ENCODE data around the gene MAN1B1.

Gene MAN1B1

GRCh38 chr9:137083394-137084004, 3.3 kb upstream of the MAN1B1 start:
- Histone ChIP-seq H2BK12ac (ENCODE audit: low read length) (no peak overlapping the region), H3K9ac (ENCODE audit: low read length) (no peak overlapping the region), H4K8ac (ENCODE audit: low read depth, low read length) (no peak overlapping the region), H3K4ac (ENCODE audit: low read depth, low read length) (no peak overlapping the region), H3K4me2 (ENCODE audit: low read length) (no peak overlapping the region), H3K79me2 (ENCODE audit: control insufficient read depth, insufficient read depth, low read length, poor library complexity) (peaks cover 7% of the 10 kb centered on the region), H3K23ac (ENCODE audit: low read length) (no peak overlapping the region), H3K14ac (ENCODE audit: low read length) (no peak overlapping the region), H4K91ac (ENCODE audit: low read depth, low read length) (no peak overlapping the region), H3K27ac (ENCODE audit: low read depth, low read length) (no peak overlapping the region), H2BK5ac (ENCODE audit: low read depth, low read length, poor library complexity) (no peak overlapping the region), H3K4me3 (ENCODE audit: low read depth, low read length) (no peak overlapping the region), H3K79me1 (ENCODE audit: low read length) (peaks cover 12% of the 10 kb centered on the region), H2AFZ (ENCODE audit: insufficient read depth, low read length, poor library complexity) (no peak overlapping the region), H3K4me1 (ENCODE audit: control insufficient read depth in 1 of 2, insufficient read depth in 2 of 2, low read length in 2 of 2) (peaks cover 15% of the 10 kb centered on the region in 2 experiments), H2BK120ac (ENCODE audit: insufficient read depth, low read length, poor library complexity) (no peak overlapping the region), H3K9me3 (ENCODE audit: insufficient read depth, low read depth, low read length) (peaks cover 3% of the 10 kb centered on the region), H3K27me3 (ENCODE audit: insufficient read depth, low read length) (peaks cover 4% of the 10 kb centered on the region), H4K12ac (ENCODE audit: low read depth, low read length) (no peak overlapping the region), H3K18ac (ENCODE audit: low read length) (no peak overlapping the region), H2AK5ac (ENCODE audit: low read length) (no peak overlapping the region), H3K36me3 (ENCODE audit: control insufficient read depth in 1 of 2, insufficient read depth in 2 of 2, low read length in 2 of 2) (peaks cover 0 to 2% of the 10 kb centered on the region in 2 experiments)
- peak; percentile 51 to 55 for DNase-seq
- WGBS (ENCODE audit: extremely low coverage, insufficient coverage, insufficient read length): no CpG with 5 or more reads among the region's 12 CpGs

- Histone ChIP-seq H3K9ac (ENCODE audit: low read length) (no peak overlapping the region), H2BK12ac (ENCODE audit: low read length) (no peak overlapping the region), H3K23ac (ENCODE audit: low read length) (no peak overlapping the region), H2AK5ac (ENCODE audit: low read length) (no peak overlapping the region), H3K4ac (ENCODE audit: low read depth, low read length) (no peak overlapping the region), H2BK5ac (ENCODE audit: low read depth, low read length, poor library complexity) (no peak overlapping the region), H4K8ac (ENCODE audit: low read depth, low read length) (no peak overlapping the region), H3K18ac (ENCODE audit: low read length) (no peak overlapping the region), H4K91ac (ENCODE audit: low read depth, low read length) (no peak overlapping the region), H3K4me3 (ENCODE audit: low read depth, low read length) (no peak overlapping the region), H2AFZ (ENCODE audit: insufficient read depth, low read length, poor library complexity) (no peak overlapping the region), H4K12ac (ENCODE audit: low read depth, low read length) (no peak overlapping the region), H3K36me3 (ENCODE audit: control insufficient read depth in 1 of 2, insufficient read depth in 2 of 2, low read length in 2 of 2) (peaks cover 0 to 2% of the 10 kb centered on the region in 2 experiments), H3K27me3 (ENCODE audit: insufficient read depth, low read length) (no peaks in the 10 kb centered on the region), H3K4me2 (ENCODE audit: low read length) (no peak overlapping the region), H3K4me1 (ENCODE audit: control insufficient read depth in 1 of 2, insufficient read depth in 2 of 2, low read length in 2 of 2) (peaks cover 10 to 12% of the 10 kb centered on the region in 2 experiments), H3K27ac (ENCODE audit: low read depth, low read length) (no peak overlapping the region), H3K9me3 (ENCODE audit: insufficient read depth, low read depth, low read length) (peaks cover 3% of the 10 kb centered on the region), H3K79me1 (ENCODE audit: low read length) (peaks cover 12% of the 10 kb centered on the region), H3K79me2 (ENCODE audit: control insufficient read depth, insufficient read depth, low read length, poor library complexity) (peaks cover 7% of the 10 kb centered on the region), H2BK120ac (ENCODE audit: insufficient read depth, low read length, poor library complexity) (no peak overlapping the region), H3K14ac (ENCODE audit: low read length) (no peak overlapping the region)
- WGBS (ENCODE audit: extremely low coverage, insufficient coverage, insufficient read length): no CpG with 5 or more reads among the region's 9 CpGs
- no peak for DNase-seq
Observed at GRCh38 chr9:137084526-137084925, 2.3 kb upstream of the MAN1B1 start.

DNA sequence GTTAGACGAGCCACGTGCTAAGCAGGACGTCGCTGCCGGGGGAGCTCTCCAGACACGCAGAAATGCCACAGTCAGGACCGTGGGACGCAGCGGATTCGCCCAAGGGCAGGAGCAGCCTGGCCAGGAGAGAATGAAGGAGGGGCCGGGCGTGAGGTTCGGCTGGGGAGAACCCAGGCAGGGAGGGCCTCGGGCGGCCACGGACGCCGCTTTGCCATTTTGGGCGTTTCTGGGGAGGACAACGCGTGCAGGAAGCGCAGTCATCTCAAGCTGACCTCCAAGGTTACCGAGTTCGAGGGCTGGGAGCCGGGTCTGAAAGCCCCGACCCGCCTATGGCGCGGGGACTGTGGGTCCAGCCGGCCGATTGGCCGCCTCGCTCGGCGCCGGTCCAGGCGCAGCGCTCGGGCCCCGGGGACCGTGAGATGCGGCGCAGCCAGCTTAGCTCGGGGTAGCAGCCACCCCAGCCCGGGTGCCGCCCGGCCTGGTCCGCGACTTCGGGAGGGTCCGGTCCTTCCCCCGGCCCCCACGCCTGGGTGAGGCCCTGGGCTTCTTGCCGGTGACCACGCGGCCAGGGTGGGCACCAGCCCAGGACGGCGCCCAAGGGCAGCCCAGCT, 760 bp upstream of the MAN1B1 start:
- Histone ChIP-seq H3K18ac (ENCODE audit: low read length) (peak overlapping the region; percentile 5), H2BK12ac (ENCODE audit: low read length) (no peak overlapping the region), H3K23ac (ENCODE audit: low read length) (no peak overlapping the region), H3K4ac (ENCODE audit: low read depth, low read length) (no peak overlapping the region), H3K4me2 (ENCODE audit: low read length) (peak overlapping the region; percentile 85), H3K36me3 (ENCODE audit: control insufficient read depth in 1 of 2, insufficient read depth in 2 of 2, low read length in 2 of 2) (peaks cover 4 to 8% of the 10 kb centered on the region in 2 experiments), H3K4me3 (ENCODE audit: low read depth, low read length) (peak overlapping the region; percentile 67), H3K9me3 (ENCODE audit: insufficient read depth, low read depth, low read length) (peaks cover 3% of the 10 kb centered on the region), H3K14ac (ENCODE audit: low read length) (peak overlapping the region; percentile 38), H3K79me2 (ENCODE audit: control insufficient read depth, insufficient read depth, low read length, poor library complexity) (peaks cover 7% of the 10 kb centered on the region), H2AFZ (ENCODE audit: insufficient read depth, low read length, poor library complexity) (peak overlapping the region; percentile 68), H3K27ac (ENCODE audit: low read depth, low read length) (peak overlapping the region; percentile 58), H2AK5ac (ENCODE audit: low read length) (no peak overlapping the region), H3K4me1 (ENCODE audit: control insufficient read depth in 1 of 2, insufficient read depth in 2 of 2, low read length in 2 of 2) (peaks cover 10 to 12% of the 10 kb centered on the region in 2 experiments), H3K9ac (ENCODE audit: low read length) (peak overlapping the region; percentile 84), H4K12ac (ENCODE audit: low read depth, low read length) (peak overlapping the region; percentile 45), H4K8ac (ENCODE audit: low read depth, low read length) (peak overlapping the region; percentile 73), H3K27me3 (ENCODE audit: insufficient read depth, low read length) (no peaks in the 10 kb centered on the region), H4K91ac (ENCODE audit: low read depth, low read length) (peak overlapping the region; percentile 71), H2BK120ac (ENCODE audit: insufficient read depth, low read length, poor library complexity) (peak overlapping the region; percentile 58), H3K79me1 (ENCODE audit: low read length) (peaks cover 12% of the 10 kb centered on the region), H2BK5ac (ENCODE audit: low read depth, low read length, poor library complexity) (peak overlapping the region; percentile 18)
- DNase-seq: peak; percentile 66 to 68
- WGBS (ENCODE audit: extremely low coverage, insufficient coverage, insufficient read length): no CpG with 5 or more reads among the region's 58 CpGs

GRCh38 chr9:137087409-137087925, 682 bp downstream of the MAN1B1 start:
- Histone ChIP-seq H2AK5ac (ENCODE audit: low read length) (no peak overlapping the region), H3K4ac (ENCODE audit: low read depth, low read length) (peak overlapping the region; percentile 30), H2BK120ac (ENCODE audit: insufficient read depth, low read length, poor library complexity) (peak overlapping the region; percentile 43), H3K9me3 (ENCODE audit: insufficient read depth, low read depth, low read length) (peaks cover 1% of the 10 kb centered on the region), H3K18ac (ENCODE audit: low read length) (peak overlapping the region; percentile 72), H2BK12ac (ENCODE audit: low read length) (no peak overlapping the region), H3K4me2 (ENCODE audit: low read length) (peak overlapping the region; percentile 71), H3K36me3 (ENCODE audit: control insufficient read depth in 1 of 2, insufficient read depth in 2 of 2, low read length in 2 of 2) (peaks cover 6 to 10% of the 10 kb centered on the region in 2 experiments), H4K91ac (ENCODE audit: low read depth, low read length) (peak overlapping the region; percentile 84), H4K8ac (ENCODE audit: low read depth, low read length) (peak overlapping the region; percentile 86), H2AFZ (ENCODE audit: insufficient read depth, low read length, poor library complexity) (peak overlapping the region; percentile 79), H2BK5ac (ENCODE audit: low read depth, low read length, poor library complexity) (peak overlapping the region; percentile 42), H3K14ac (ENCODE audit: low read length) (peak overlapping the region; percentile 66), H3K27ac (ENCODE audit: low read depth, low read length) (peak overlapping the region; percentile 76), H3K23ac (ENCODE audit: low read length) (no peak overlapping the region), H3K4me1 (ENCODE audit: control insufficient read depth in 1 of 2, insufficient read depth in 2 of 2, low read length in 2 of 2) (peaks cover 10 to 12% of the 10 kb centered on the region in 2 experiments), H3K9ac (ENCODE audit: low read length) (peak overlapping the region; percentile 83), H3K79me2 (ENCODE audit: control insufficient read depth, insufficient read depth, low read length, poor library complexity) (peaks cover 7% of the 10 kb centered on the region), H3K27me3 (ENCODE audit: insufficient read depth, low read length) (no peaks in the 10 kb centered on the region), H3K79me1 (ENCODE audit: low read length) (peaks cover 12% of the 10 kb centered on the region), H3K4me3 (ENCODE audit: low read depth, low read length) (peak overlapping the region; percentile 84), H4K12ac (ENCODE audit: low read depth, low read length) (peak overlapping the region; percentile 68)
- DNase-seq: no peak
- WGBS (ENCODE audit: extremely low coverage, insufficient coverage, insufficient read length): no CpG with 5 or more reads among the region's 22 CpGs

Data from trophoblast cell (in vitro differentiated cells and primary cell).